ENCODE data around the gene TENM3.
"Not testable (repeated sequence)": the region's sequence is repeated elsewhere in the genome, so short reads cannot be mapped to it uniquely, and the experiment has no call there.

TENM3 gene
- 0 to 0.22 reads per million in 2 experiments for total RNA-seq

DNA sequence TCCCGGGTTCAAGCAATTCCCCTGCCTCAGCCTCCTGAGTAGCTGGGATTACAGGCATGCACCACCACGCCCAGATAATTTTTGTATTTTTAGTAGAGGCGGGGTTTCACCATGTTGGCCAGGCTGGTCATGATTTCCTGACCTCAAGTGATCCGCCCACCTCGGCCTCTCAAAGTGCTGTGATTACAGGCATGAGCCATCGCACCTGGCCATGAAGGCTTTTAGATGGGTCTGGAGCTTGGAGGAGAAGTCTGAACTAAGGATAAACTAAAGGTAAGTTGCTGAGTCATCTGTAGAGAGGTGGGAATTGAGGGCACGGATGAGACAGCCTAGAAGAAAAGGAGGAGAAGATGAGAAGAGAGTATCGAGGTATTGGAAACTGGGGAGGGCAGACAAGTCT is at the start of gene TENM3:
TENM3 (plus strand) TSS at position 199 of the 400 bp plus-strand sequence. CDS start 80,619 bp downstream, outside the sequence.
- DNase-seq (ENCODE audit: low read depth), result not testable (repeated sequence)

DNA sequence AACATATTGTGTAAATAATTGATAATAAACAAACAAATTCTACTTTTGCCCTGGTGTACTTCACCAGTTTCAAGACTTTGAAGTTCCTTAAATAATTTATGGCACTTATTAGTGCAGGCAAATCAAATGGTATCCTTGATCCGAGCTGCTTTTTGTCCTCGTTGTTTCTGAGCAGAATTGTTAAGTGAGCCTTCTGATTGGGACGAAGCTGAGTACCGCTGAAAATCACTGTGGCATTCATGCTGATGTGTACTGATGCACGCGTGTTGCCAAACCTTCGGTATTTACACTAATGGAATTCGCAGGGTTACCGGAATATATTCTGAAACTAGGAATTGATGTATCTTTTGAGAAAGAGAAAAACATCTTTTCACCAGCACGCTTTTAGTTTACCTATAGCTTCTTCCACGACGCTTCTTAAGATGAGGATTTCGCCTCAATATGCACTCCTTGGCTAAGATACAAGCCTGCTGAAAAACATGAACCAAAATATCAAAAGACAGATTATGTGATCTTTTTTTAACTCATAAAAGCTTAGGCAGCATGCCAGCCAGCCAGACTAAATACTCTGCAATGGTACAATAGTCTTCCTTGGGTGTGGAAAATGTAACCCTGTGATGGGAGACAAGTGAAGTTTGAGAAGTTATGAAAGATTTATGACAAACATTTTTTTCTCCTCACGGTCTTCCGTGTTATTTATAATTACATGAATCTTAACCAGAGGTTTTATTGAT is 48.9 kb upstream of the TENM3 start:
- no peak for DNase-seq (ENCODE audit: low read depth)

DNA sequence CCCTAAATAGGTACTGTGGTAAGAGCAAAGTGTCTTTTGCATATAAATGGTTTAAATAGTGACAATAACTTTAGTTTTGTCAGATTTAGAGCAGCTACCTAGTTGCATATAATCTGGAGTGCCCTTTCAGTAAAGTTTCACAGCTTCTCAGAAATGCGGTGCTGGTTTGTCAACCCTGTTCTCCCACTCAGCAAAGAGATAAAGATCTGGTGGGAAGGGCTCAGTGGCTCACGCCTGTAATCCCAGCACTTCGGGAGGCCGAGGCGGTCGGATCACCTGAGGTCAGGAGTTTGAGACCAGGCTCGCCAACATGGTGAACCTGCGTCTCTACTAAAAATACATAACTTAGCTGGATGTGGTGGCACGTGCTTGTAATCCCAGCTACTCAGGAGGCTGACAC is 45.6 kb upstream of the TENM3 start:
- DNase-seq (ENCODE audit: low read depth), result no peak

GRCh38 chr4:182201871-182202270 is 41.3 kb upstream of the TENM3 start:
- no peak for DNase-seq (ENCODE audit: low read depth)

- no peak for DNase-seq (ENCODE audit: low read depth)
Measured at GRCh38 chr4:182202650-182203049, 40.6 kb upstream of the TENM3 start.

- DNase-seq (ENCODE audit: low read depth), result no peak
Measured at GRCh38 chr4:182203872-182204411, 39.3 kb upstream of the TENM3 start.

DNA sequence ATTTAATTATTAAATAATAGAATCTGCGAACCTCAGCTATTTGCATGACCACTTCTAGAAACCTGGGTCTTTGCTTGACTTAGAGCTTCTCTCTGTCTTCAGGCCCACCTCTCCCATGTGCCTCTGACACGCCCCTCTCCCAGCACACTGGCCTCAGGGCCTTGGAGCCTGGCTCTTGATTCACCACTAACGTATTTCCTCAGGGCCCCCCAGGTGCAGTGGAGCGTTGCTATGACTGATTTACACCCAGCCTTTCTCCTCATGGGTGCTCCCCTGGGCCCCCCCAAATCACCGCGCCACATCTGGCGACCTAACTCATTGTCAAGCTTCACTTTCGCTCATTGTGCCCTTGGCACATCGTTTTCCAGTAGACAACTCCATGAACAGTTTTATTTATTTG is 37.9 kb upstream of the TENM3 start:
- DNase-seq (ENCODE audit: low read depth), result no peak

GRCh38 chr4:182206266-182206665 is 36.9 kb upstream of the TENM3 start:
- DNase-seq (ENCODE audit: low read depth), result no peak

GRCh38 chr4:182206916-182207315 is 36.3 kb upstream of the TENM3 start:
- DNase-seq (ENCODE audit: low read depth), result no peak

DNA sequence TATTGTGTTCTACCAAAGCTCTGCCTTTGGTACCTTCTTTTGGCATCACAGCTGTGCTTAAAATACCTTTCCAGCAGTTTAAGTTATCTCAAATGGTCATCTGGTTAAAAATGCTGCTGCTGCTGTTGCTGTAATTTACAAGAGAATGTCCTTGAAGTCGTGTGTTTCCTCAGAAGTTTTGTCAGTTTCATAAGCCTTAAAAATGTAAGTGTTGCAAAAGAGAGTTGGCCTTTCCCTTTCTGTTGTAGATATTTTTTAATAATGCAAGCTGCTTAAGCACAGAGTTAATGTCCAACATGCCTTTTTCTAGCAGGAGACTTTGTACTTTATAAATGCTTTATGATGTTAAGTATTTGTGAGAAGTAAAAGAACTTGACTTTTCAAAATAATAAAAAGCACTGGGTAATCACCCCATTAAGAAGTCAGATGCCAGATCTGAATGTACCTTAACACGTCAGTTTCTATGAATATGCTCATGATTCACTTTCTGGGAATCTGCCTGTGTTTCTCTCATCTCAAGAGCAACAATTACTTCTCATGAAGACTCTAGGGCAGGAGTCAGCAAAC is 35.3 kb upstream of the TENM3 start:
- no peak for DNase-seq (ENCODE audit: low read depth)

DNA sequence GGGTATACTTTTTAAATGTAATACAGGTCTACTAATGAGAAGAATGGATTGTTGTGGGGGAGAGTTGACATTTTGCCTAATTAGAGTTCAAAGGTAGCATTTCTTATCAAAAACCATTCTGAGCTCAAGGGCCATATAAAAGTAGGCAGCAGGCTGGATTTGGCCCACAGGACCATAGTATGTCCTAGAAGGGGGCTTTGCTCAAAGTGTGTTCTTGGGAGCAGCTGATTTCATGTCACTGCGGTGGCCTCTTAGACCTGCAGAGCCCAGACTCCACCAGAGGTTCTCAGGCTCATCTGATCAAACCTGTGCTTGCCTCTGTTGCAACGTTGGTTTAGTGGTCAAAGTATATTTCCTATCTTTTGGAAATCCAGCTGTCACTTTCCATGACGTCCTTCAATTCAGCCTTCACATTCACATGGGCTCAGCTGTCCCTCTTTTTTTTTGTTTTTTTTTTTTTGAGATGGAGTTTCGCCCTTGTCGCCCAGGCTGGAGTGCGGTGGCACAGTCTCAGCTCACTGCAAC is 34.6 kb upstream of the TENM3 start:
- no peak for DNase-seq (ENCODE audit: low read depth)

DNA sequence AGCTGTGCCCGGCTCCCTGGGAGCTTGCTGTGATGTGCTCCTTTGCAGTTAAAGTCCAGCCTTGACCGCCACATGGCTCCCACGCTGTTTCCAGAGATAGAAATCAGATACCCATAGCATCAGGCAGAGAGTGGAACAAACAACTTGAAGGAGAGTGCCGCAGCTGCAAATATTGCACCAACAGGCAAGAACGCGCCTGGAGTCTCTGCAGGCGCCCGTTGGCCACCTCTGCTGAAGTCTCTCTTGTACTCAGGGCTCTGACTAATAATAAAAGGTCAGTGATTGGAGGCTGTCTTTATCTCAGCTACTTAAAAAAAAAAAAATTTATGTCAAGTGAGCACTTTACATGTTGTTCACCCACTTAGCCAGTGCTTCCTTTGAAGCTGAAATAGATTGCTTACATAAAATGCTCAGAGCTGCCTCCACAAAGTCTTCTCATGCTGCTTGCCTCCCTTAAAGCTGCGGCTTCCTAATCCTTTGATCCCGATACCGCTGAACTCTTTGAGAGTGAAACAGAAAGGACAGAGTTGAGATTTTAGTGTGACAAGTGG is 30.9 kb upstream of the TENM3 start:
- no peak for DNase-seq (ENCODE audit: low read depth)

DNA sequence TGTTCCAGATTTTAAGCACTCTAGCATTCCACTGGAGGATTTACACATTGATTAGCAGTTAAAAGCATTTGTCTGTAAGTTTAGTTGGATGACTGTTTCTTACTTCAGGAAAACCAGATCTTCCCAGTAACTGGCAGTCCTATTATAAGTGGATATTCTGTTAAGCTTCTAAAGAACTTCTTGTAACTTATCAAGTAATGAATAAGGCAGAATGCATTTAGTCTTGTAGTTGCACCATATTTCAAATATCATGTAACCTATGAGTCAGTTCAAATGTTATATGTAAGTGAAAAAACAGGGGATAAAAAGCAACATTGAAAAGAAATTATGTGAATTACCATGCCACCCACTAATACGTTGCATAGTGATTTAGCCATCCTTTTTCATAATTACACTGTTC is 30.2 kb upstream of the TENM3 start:
- DNase-seq (ENCODE audit: low read depth), result no peak

GRCh38 chr4:182215148-182215547 is 28.1 kb upstream of the TENM3 start:
- no peak for DNase-seq (ENCODE audit: low read depth)

GRCh38 chr4:182216005-182216404 is 27.2 kb upstream of the TENM3 start:
- DNase-seq (ENCODE audit: low read depth), result no peak

GRCh38 chr4:182219411-182220056 is 23.7 kb upstream of the TENM3 start:
- DNase-seq (ENCODE audit: low read depth), result no peak

- no peak for DNase-seq (ENCODE audit: low read depth)
Measured at GRCh38 chr4:182221987-182222386, 21.2 kb upstream of the TENM3 start.

- no peak for DNase-seq (ENCODE audit: low read depth)
Measured at GRCh38 chr4:182222766-182223165, 20.4 kb upstream of the TENM3 start.

- DNase-seq (ENCODE audit: low read depth), result no peak
Measured at GRCh38 chr4:182223708-182224107, 19.5 kb upstream of the TENM3 start.

DNA sequence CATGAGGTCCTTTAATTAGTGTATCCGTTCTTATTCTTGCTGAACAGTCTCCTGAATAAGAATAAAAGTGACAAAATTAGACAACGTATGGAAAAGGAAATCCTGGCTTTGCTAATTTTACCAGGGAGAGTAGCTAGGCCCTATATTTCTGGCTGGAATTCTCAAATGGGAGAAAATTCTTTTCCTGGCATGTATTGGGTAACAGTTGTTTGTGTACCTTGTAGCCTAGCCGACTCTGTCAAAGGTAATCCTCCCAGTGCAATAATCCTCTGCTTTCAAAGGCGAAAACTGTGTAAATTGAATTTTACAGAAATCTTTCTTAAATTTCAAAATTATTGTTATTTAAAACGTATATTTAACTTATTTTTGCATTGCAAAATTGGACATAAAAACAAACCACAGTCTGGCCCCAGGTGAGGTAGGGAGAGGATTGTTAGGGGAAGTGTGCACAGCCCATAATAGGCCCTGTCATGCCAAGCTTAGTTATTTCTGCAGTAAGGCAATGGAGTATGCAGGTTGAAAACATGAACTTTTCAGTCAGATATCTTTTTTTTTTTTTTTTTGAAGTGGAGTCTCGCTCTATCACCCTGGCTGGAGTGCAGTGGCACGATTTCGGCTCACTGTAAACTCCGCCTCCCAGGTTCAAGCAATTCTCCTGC is 18.9 kb upstream of the TENM3 start:
- no peak for DNase-seq (ENCODE audit: low read depth)

DNA sequence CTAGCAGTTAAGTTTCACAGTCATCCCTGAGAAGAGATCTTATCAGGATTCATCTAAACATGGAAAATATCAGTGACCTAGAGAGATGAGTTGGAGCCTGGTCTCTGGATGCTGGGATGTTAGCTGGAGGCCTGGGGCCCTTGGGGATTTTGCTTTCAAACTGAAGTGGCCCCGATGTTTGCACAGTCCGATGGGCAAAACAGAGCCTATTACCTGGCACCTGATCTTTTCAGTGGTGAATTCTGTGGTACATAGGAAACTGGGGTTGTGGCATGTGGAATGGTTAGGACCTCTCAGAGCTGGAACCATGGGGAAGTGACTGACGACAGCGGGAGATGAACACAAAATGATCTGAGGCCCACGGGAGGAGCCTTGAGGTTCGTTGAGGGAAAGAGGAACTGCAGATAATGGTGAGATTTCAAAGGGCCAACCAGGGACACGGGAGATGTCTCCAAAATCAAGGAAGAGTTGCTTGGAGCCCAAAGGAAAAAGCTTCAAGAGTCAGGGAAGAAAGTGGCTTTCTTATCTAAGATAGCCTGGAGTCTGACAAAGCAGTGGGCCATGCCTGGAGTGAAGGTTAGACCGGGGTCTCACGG is 17.8 kb upstream of the TENM3 start:
- DNase-seq (ENCODE audit: low read depth), result no peak

GRCh38 chr4:182227611-182228010 is 15.6 kb upstream of the TENM3 start:
- DNase-seq (ENCODE audit: low read depth), result no peak

Data from T follicular helper cell (primary cell).